OCI-LY1 (cell line): ENCODE data around the gene SKAP1.

Experiments used
- H2AFZ ChIP-seq: fragments of 200-600 bp; sonication (generic), shearing (Covaris generic); 2 replicates; pipeline ENCODE4 v1.6.0; 2014; ENCODE audit warnings: antibody characterized with exemption, mild to moderate bottlenecking, low read length
- H3F3A ChIP-seq: fragments of 200-600 bp; sonication (generic), shearing (Covaris generic); 2 replicates; pipeline ENCODE4 v1.6.0; 2014; ENCODE audit warnings: mild to moderate bottlenecking, antibody characterized with exemption, low read length, moderate library complexity; ENCODE audit not compliant: insufficient read depth
- H3K27ac ChIP-seq: fragments of 200-600 bp; sonication (generic); 2 replicates; pipeline ENCODE4 v1.5.1; 2014; ENCODE audit warnings: low read length, mixed run types, mild to moderate bottlenecking, low read depth; ENCODE audit not compliant: poor library complexity, severe bottlenecking
- H3K27me3 ChIP-seq: fragments of 200-600 bp; sonication (generic); 2 replicates; pipeline ENCODE4 v1.6.0; 2014; ENCODE audit warnings: antibody characterized with exemption, mild to moderate bottlenecking, low read length, moderate library complexity; ENCODE audit not compliant: insufficient read depth
- H3K36me3 ChIP-seq: fragments of 200-600 bp; sonication (generic); 2 replicates; pipeline ENCODE4 v1.6.1; 2014; ENCODE audit warnings: mild to moderate bottlenecking, antibody characterized with exemption, low read length, moderate library complexity, mixed read lengths; ENCODE audit not compliant: insufficient read depth
- H3K4me1 ChIP-seq: fragments of 200-600 bp; sonication (generic); 2 replicates; pipeline ENCODE4 v1.5.1; 2014; ENCODE audit warnings: mild to moderate bottlenecking, low read length, moderate library complexity; ENCODE audit not compliant: insufficient read depth, severe bottlenecking
- H3K4me2 ChIP-seq: fragments of 200-600 bp; sonication (generic), shearing (Covaris generic); 2 replicates; pipeline ENCODE4 v1.6.1; 2014; ENCODE audit warnings: low read length
- H3K4me3 ChIP-seq: fragments of 200-600 bp; sonication (generic); 2 replicates; pipeline ENCODE4 v1.5.1; 2014; ENCODE audit warnings: low read length, low read depth, mild to moderate bottlenecking, mixed read lengths; ENCODE audit not compliant: poor library complexity, severe bottlenecking
- H3K79me2 ChIP-seq: fragments of 200-600 bp; shearing (Covaris generic); 2 replicates; pipeline ENCODE4 v1.6.1; 2016; ENCODE audit warnings: mixed run types, low read length, mixed read lengths; ENCODE audit not compliant: insufficient read depth
- H3K9ac ChIP-seq: fragments of 200-600 bp; sonication (generic), shearing (Covaris generic); 2 replicates; pipeline ENCODE4 v1.6.1; 2014; ENCODE audit warnings: mild to moderate bottlenecking, low read length, mixed read lengths
- H3K9me2 ChIP-seq: fragments of 200-600 bp; sonication (generic), shearing (Covaris generic); 2 replicates; pipeline ENCODE4 v1.6.1; 2014; ENCODE audit warnings: low read depth, mild to moderate bottlenecking, low read length, mixed read lengths
- H3K9me3 ChIP-seq: fragments of 200-600 bp; shearing (Covaris generic); 2 replicates; pipeline ENCODE4 v1.6.1; 2014; ENCODE audit warnings: low read length, mixed read lengths
- H4K20me1 ChIP-seq: fragments of 200-600 bp; sonication (generic), shearing (Covaris generic); 2 replicates; pipeline ENCODE4 v1.6.0; 2016; ENCODE audit warnings: mild to moderate bottlenecking, low read length; ENCODE audit not compliant: insufficient read depth
- CTCF ChIP-seq: fragments of 200-600 bp; sonication (generic), shearing (Covaris generic); IDR thresholded peaks from 2 replicates; pipeline ENCODE4 v1.5.1; 2017; ENCODE audit warnings: mild to moderate bottlenecking, antibody characterized with exemption, low read length, moderate library complexity, mixed read lengths
- EZH2 ChIP-seq: fragments of 200-600 bp; sonication (generic), shearing (Covaris generic); IDR thresholded peaks from 2 replicates; pipeline ENCODE4 v1.8.0; 2017; ENCODE audit warnings: borderline replicate concordance, mixed run types, mild to moderate bottlenecking, antibody characterized with exemption, low read length, moderate library complexity, mixed read lengths

SKAP1 gene

DNA sequence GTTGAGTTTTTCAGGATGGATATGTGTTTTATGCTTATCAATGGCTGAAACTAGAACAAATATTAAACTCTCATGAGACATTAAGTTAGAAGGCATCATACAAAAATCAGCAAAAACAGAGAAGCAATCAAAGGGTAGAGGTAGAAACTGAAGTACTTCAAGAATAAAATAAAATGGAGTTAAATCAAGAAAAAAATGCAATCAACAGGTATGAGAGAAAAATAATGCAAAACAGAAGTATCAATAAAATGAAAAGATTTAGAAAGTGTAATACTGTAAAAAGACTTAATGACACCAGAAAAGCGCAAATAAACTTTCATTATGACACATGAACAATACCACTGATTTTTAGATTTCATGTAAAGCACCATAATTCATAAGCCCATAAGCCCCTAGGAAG is 112.3 kb downstream of the SKAP1 start:
- Histone ChIP-seq H3K27ac (no peak overlapping the region), H3K27me3 (no peaks in the 10 kb centered on the region), H3K9me2 (no peaks in the 10 kb centered on the region), H3K9ac (no peak overlapping the region), H3K36me3 (no peaks in the 10 kb centered on the region), H3K4me1 (no peaks in the 10 kb centered on the region), H2AFZ (no peak overlapping the region), H3K4me3 (no peak overlapping the region), H4K20me1 (no peaks in the 10 kb centered on the region), H3K4me2 (no peak overlapping the region), H3F3A (no peaks in the 10 kb centered on the region), H3K9me3 (no peaks in the 10 kb centered on the region), H3K79me2 (no peaks in the 10 kb centered on the region)
- TF ChIP-seq CTCF (no peak), EZH2 (no peak)

- no peak for TF ChIP-seq EZH2
- no peaks in the 10 kb centered on the region; the same call in 1 of the 2 replicates for H3K27me3 ChIP-seq
Observed at GRCh38 chr17:48314716-48315115, 115.3 kb downstream of the SKAP1 start.

GRCh38 chr17:48313096-48313755 is 116.8 kb downstream of the SKAP1 start:
- TF ChIP-seq CTCF, result no peak
- no peak for TF ChIP-seq EZH2
- H3K9me2 ChIP-seq, result no peaks in the 10 kb centered on the region
- H3K36me3 ChIP-seq, result no peaks in the 10 kb centered on the region
- no peaks in the 10 kb centered on the region; the same call in 1 of the 2 replicates for H3K27me3 ChIP-seq
- H2AFZ ChIP-seq, result no peak overlapping the region
- H3K79me2 ChIP-seq, result no peaks in the 10 kb centered on the region
- no peaks in the 10 kb centered on the region for H4K20me1 ChIP-seq
- no peak overlapping the region for H3K4me2 ChIP-seq
- no peak overlapping the region for H3K27ac ChIP-seq
- H3K4me1 ChIP-seq, result peaks cover 5% of the 10 kb centered on the region
- H3K4me3 ChIP-seq, result no peak overlapping the region
- no peaks in the 10 kb centered on the region for H3F3A ChIP-seq
- no peaks in the 10 kb centered on the region for H3K9me3 ChIP-seq
- H3K9ac ChIP-seq, result no peak overlapping the region

More at GRCh38 chr17:48314716-48315115, 115.3 kb downstream of the SKAP1 start:
- H3K4me1 ChIP-seq, result peaks cover 5% of the 10 kb centered on the region
- no peaks in the 10 kb centered on the region for H3F3A ChIP-seq
- no peaks in the 10 kb centered on the region for H4K20me1 ChIP-seq
- no peaks in the 10 kb centered on the region for H3K79me2 ChIP-seq
- H3K4me2 ChIP-seq, result no peak overlapping the region
- H3K9ac ChIP-seq, result no peak overlapping the region
- no peak overlapping the region for H2AFZ ChIP-seq
- H3K9me3 ChIP-seq, result no peaks in the 10 kb centered on the region
- H3K9me2 ChIP-seq, result no peaks in the 10 kb centered on the region
- H3K27ac ChIP-seq, result no peak overlapping the region
- no peaks in the 10 kb centered on the region for H3K36me3 ChIP-seq
- H3K4me3 ChIP-seq, result no peak overlapping the region

DNA sequence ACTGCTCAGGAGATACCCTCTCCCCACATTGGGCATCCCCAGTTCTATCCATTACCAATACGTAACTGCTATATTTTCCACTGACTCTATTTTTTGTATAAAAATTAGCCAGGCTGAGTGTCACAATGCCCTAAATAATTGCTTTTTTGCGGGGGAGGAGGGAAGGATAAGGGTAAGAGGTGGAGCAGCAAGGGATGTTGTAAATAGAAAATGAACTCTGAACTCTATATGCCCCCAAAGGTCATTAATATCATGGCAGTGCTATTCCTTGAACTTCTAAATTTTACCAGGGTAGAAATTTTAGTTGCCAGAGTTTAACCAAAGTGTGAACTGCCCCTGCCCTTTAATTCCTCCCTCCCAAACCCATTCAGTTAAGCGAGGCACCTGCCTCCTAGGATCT is 118.7 kb downstream of the SKAP1 start:
- H3K4me2 ChIP-seq, result no peak overlapping the region
- H2AFZ ChIP-seq, result no peak overlapping the region
- no peak overlapping the region for H3K9ac ChIP-seq
- no peaks in the 10 kb centered on the region for H3K36me3 ChIP-seq
- H3K79me2 ChIP-seq, result no peaks in the 10 kb centered on the region
- no peaks in the 10 kb centered on the region; the same call in 1 of the 2 replicates for H3K27me3 ChIP-seq
- no peaks in the 10 kb centered on the region for H3K9me3 ChIP-seq
- H3F3A ChIP-seq, result no peaks in the 10 kb centered on the region
- H4K20me1 ChIP-seq, result no peaks in the 10 kb centered on the region
- H3K9me2 ChIP-seq, result no peaks in the 10 kb centered on the region
- no peak overlapping the region for H3K27ac ChIP-seq
- no peak for TF ChIP-seq CTCF
- TF ChIP-seq EZH2, result no peak
- no peak overlapping the region for H3K4me3 ChIP-seq
- H3K4me1 ChIP-seq, result peaks cover 5% of the 10 kb centered on the region
